ENCODE results near the gene IL1B.

IL1B gene

DNA sequence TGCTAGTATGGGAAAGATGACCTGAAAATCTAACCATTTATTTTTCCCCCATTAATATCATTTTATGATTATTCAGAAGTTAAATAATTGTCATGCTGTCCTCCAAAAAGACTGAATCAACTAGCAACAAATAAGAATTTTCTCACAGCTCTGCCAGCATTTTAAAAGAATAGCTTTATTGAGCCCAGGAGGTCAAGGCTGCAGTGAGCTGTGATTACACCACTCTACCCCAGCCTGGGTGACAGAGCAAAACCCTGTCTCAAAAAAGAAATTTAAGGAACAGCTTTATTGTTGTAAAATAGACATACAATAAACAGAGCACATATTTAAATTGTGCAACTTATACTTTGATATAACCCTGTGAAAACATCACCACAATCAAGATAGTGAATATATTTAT is 27.5 kb downstream of the IL1B start:
- TF ChIP-seq, protein P1, sequence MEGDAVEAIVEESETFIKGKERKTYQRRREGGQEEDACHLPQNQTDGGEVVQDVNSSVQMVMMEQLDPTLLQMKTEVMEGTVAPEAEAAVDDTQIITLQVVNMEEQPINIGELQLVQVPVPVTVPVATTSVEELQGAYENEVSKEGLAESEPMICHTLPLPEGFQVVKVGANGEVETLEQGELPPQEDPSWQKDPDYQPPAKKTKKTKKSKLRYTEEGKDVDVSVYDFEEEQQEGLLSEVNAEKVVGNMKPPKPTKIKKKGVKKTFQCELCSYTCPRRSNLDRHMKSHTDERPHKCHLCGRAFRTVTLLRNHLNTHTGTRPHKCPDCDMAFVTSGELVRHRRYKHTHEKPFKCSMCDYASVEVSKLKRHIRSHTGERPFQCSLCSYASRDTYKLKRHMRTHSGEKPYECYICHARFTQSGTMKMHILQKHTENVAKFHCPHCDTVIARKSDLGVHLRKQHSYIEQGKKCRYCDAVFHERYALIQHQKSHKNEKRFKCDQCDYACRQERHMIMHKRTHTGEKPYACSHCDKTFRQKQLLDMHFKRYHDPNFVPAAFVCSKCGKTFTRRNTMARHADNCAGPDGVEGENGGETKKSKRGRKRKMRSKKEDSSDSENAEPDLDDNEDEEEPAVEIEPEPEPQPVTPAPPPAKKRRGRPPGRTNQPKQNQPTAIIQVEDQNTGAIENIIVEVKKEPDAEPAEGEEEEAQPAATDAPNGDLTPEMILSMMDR (IDR thresholded peaks at IDR 0.05; ENCODE audit: insufficient read depth, low read depth, low read length, missing control alignments): no peak
- no peak overlapping the region for H3K4me3 ChIP-seq (ENCODE audit: low read length)
- no peak for DNase-seq (ENCODE audit: low read depth)

DNA sequence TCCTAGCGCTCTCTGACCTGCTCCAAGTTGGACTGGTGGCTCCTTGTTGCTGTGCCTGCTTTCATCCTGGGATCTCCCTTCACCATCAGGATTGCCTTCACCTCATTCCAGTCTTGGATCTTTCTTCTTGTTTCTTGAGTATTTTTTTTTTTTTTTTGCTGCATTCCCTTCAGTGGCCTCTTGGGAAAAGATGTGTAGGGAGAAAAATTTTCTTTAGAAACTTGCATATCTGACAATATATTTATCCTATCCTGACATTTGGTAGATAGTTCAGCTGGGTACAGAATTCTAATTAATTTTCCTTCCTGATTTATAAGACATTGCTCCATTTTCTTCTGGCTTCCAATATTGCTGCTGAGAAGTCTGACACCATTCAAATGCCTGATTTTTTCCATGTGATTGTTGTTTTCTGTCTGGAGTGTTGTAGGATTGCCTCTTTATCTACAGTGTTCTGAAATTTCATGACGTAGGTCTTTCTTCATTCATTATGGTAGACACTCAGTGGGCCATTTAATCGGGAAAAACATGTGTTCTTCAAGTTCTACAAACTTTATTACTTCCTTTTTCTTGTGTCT is 29.3 kb downstream of the IL1B start:
- TF ChIP-seq, protein P1 (IDR thresholded peaks at IDR 0.05; ENCODE audit: insufficient read depth, low read depth, low read length, missing control alignments): peak; percentile 27
- H3K4me3 ChIP-seq (ENCODE audit: low read length): no peak overlapping the region

DNA sequence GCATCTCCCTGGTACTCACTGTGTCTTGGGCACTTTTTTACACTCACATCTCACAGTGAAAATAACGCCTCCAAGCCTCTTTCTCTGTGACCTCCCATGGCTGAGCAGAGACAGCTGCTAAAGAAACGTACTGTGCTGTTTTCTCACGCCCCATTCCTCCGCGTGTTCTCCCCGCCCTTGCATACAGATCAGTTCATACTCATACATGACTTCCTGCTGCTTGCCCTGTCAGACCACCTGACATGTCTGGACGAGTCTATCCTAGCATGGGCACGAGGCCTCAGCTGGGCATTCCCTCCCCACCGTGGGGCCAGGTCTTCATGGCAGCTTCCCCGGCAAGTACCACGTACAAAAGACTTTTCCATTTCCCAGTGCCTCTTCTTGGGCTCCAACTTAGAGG is 31.0 kb downstream of the IL1B start:
- TF ChIP-seq, protein P1 (IDR thresholded peaks at IDR 0.05; ENCODE audit: insufficient read depth, low read depth, low read length, missing control alignments): no peak
- DNase-seq (ENCODE audit: low read depth): peak; percentile 99
- H3K4me3 ChIP-seq (ENCODE audit: low read length): no peak overlapping the region

More for the DNA sequence above, 29.3 kb downstream of the IL1B start:
- no peak for DNase-seq (ENCODE audit: low read depth)

DNA sequence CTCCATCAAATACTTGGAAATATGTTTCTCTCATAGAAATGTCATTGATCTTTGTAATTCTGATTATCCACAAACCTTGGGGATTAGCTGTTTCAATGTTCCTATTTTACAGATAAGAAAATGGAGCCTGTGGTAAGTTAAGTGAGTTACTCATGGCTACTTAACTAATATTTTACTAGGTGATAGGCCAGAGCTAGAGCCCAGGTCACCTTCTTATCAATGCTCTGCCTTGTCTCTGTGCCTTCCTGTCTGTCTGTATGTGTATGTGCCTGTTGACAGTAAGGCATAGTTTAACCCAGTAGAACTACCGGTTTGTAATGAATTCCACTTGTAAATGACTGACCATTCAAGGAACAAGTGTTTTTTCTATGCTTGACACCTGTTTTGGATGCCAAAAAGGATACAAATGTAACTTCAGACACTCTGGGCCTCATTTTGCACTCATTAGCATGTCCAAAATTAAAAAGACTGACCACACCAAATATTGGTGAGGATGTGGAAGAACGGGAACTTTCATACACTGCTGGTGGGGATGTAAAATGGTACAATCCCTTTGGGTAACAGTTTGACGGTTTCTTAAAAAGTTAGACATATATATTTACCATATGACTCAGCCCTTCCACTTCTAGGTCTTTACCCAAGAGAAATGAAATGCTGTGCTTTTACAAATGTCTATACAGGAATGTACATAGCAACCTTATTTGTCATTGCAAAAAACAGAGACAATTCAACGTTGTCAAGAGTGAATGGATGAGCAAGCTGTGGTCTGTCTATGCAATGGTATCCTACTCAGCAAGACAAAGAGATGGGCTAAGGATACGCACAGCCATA is 32.7 kb downstream of the IL1B start:
- TF ChIP-seq, protein P1 (IDR thresholded peaks at IDR 0.05; ENCODE audit: insufficient read depth, low read depth, low read length, missing control alignments): no peak
- DNase-seq (ENCODE audit: low read depth): peak; percentile 97
- H3K4me3 ChIP-seq (ENCODE audit: low read length): no peak overlapping the region

DNA sequence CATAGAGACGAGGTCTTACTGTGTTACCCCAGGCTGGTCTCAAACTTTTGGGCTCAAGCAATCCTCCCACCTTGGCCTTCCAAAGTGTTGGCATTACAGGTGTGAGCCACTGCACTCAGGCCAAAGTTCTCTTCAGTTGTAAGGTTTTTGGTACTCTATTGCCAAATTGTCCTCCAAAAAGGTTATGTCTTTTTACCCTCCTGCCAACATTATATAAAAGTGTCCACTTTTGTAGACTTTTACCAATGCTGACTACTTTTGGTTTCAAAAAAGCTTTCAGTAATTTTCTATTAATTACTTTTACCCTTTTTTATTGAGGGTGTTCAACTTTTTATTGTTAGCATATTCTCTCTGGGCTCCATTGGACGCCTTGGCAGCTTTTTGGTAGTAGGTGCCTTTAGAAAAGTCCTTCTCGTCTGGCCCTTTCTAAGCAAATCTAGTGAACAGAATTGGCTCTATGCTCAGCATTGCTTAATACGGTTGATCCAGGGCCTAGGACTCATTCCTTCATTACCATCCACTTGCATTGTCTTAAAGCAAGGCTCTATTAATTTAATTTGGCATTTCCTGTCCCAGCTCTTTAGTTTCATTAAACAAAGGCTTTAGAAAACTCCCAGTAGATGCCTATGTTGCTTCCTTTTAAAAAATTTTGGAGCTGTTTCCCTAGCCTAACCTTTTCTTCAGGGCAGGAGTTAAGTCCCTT is 35.5 kb downstream of the IL1B start:
- DNase-seq (ENCODE audit: low read depth): no peak
- TF ChIP-seq, protein P1 (IDR thresholded peaks at IDR 0.05; ENCODE audit: insufficient read depth, low read depth, low read length, missing control alignments): no peak
- H3K4me3 ChIP-seq (ENCODE audit: low read length): no peak overlapping the region

DNA sequence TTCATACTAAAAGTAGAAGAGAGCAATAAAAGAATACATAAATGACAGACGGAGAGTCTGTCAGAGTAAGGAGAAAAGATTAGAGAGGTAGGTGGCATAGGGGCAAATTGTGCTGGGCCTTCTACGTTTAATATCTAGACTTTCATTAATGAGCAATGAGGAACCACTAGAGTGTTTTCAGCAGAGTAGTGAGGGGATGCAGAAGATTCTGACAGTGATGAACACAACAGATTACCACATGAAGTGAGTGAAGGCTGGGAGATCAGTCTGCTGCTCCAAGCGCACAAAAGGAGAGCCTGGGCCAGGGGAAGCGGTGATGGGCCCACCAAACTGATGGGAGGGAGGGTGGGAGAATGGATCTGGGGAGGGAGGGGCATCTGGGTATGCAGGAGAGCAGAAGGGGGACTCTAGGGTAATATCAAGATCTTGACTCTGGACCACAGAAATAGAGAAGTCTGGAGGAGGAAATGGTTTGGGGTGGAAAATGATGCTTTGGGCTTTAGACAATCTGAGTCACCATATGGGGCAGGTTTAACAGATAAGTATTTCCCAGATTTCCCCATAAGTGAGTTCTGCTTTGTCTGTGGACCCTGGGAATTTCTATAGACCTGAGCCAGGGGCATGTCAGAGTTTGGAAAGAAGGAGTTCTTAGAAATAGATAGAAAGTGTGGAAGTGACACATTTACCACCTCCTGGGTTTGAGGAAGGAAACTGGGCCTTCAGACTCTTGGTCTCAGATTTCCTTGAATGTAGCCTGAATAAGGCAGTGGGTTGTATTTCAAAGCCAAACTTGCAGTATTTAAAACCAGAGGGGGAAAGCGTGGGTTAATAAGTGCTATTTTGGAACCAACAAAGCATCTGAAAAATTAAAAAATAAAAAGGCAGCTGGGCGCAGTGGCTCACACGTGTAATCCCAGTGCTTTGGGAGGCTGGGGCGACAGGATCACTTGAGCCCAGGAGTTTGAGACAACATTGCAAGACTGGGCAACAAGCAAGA is 37.3 kb downstream of the IL1B start:
- DNase-seq (ENCODE audit: low read depth): peak; percentile 49
- TF ChIP-seq, protein P1 (IDR thresholded peaks at IDR 0.05; ENCODE audit: insufficient read depth, low read depth, low read length, missing control alignments): no peak
- no peak overlapping the region for H3K4me3 ChIP-seq (ENCODE audit: low read length)
